Activated CD8-positive, alpha-beta memory T cell treated with anti-CD3 and anti-CD28 coated beads, Interleukin-2, amount 50 U/mL, for 48 hours (primary cell): ENCODE results near the gene DUSP9.
"Not testable (repeated sequence)": the region's sequence is repeated elsewhere in the genome, so short reads cannot be mapped to it uniquely, and the experiment has no call there.

Experiments used
- DNase-seq: peaks from one replicate; pipeline ENCODE4 v3.0.0-alpha.2; 2020

Gene DUSP9

GRCh38 chrX:153694256-153694655 is 47.3 kb downstream of the DUSP9 start:
- DNase-seq: not testable (repeated sequence)

- DNase-seq: no peak
These were observed 47.8 kb downstream of the DUSP9 start for GRCh38 chrX:153694687-153695270.

GRCh38 chrX:153696100-153696499 is 49.1 kb downstream of the DUSP9 start:
- DNase-seq: no peak

- not testable (repeated sequence) for DNase-seq
These were observed 49.5 kb downstream of the DUSP9 start for GRCh38 chrX:153696538-153696937.

DNA sequence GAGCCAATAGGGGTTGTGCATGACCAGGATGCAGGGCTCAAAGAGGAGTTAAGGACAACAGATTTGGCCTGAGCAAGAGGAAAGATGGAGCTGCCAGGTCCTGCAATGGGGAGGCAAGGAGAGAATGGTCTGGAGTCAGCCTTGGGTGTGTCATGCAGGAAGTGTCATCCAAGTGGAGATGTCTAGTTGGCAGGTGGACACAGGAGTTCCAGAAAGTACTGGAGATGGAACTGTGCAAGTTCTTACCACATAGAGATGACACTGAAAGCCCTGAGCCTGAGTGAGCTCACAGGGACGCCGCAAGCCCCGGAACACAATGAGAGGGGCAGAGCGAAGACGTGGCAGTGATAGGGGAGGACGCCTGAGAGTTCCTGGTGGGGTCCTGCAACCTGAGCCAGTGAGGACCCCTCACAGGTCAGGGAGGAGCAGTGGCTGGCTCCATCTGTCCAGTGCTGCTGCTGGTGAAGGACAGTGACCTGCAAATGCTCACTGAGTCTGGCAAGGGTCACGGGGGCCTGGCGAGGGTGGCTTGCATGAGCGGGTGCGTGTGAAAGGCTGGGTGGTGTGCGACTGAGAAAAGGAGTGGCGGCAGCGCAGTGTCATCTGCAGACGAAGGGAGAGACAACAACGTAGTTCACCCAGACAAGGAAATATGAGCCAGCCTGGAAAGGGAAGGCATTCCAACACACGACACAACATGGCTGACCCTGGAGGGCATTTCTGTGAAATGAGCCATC is 50.2 kb downstream of the DUSP9 start:
- not testable (repeated sequence) for DNase-seq

DNA sequence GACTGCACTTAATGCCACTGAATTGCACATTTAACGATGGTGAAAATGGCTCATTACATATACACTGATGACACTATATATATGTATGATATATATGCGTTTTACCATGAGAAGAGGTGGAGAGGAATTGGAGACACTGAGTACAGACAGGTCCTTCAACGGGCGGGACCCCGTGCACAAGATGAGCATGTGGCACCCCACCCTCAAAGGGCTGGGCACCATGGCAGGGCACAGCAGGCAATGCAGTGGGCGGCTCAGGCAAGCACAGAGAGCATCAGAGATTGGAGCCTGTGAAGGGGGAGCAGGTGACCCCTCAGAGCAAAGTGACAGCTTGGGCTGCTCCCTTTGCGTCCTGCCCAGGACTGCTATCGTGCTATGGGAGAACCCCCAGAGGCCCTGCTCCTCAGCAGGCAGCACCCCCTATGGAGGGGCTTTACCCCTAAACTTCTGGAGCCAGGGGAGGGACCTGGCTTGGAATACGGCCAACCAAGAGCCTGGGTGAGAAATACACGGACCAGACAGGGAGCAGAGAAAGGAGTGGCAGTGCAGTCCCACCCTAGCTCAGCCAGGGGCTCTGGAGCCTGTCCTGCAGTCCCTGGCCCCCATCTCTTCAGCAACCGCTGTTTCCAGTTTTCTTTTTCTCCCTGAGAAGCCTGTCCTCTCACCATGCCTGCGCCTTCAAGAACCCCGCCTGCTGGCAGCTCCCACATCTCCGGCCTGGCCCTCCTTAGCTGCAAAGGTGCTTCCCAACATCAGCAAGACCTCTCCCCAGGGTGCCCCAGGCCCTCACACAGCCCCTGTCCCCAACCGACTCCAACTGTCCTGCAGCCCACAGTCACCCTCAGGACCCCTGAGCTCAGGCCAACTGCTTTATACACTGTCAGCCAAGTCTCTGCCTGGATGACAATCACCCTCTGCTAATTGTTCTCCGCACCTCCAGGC is 51.2 kb downstream of the DUSP9 start:
- DNase-seq: no peak

DNA sequence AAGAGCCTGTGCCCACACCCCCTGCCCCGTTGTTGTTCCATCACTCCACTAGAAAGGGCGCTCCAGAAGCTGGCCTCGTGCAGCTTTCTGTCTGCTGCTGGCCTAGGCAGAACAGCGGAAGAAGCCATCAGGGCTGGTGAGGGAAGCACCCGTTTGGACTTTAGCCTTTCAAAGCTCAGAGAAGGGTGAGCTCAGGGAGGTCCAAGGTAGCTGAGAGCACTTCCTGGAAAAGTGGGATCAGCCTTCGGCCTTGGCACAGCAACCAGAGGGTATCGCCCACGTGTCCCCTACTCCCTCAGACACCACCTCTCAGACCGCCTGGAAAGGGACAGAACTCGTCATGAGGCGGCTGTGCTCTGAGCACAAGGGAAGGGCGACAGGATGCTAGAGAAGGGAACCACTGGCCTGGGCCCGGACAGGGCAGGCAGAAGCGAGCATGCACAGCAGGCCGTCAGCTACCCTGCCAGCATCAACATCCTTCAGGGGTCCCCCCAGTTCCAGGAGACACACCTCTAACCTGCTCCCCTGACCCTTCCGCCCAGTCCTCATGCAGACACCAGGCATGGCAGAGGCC is 52.3 kb downstream of the DUSP9 start:
- not testable (repeated sequence) for DNase-seq

- not testable (repeated sequence) for DNase-seq
These were observed 52.9 kb downstream of the DUSP9 start for GRCh38 chrX:153699784-153700371.

DNA sequence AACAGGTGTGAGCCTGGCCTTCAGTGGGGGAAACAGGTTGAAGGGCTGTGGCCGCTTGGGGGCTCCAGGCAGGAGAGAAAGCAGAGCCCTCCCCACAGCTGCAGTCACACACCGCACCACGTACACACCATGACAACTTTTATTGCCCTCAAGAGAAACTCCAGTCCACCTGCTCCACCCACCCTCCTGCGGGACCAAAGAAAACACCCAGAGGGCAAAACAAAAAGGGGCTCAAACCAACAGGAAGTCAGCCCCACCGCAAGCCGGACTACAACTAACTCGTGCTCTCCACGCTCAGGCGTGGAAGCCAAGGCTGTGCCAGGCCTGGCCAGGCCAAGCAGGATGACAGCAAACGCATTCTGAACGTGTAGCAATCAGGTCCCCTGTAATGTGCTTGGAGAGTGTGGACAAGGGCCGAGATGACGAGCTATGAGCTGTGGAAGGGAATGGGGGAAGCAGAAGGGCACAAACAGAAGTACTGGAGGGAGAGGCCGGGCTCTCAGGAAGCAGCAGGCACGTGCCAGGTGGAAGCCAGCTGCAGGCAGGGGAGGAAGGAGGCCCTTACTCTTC is 53.5 kb downstream of the DUSP9 start:
- DNase-seq: no peak
